GM13977 (cell line): ENCODE data around the gene PRPF18.

Experiments used
- DNase-seq: peaks from one replicate; pipeline ENCODE4 v3.0.0; 2012; ENCODE audit warnings: low spot score
- in situ Hi-C: fragments of 300-500 bp; cut with MboI; formaldehyde crosslinking; loops from one replicate; pipeline ENCODE4 v1.12.0; 2022; ENCODE audit warnings: low sequenced_read_pairs, low pct_unique_long_range_greater_than_20kb, mixed read lengths, inconsistent platforms; ENCODE audit not compliant: unreplicated experiment
- TF ChIP-seq, protein P1 (sequence below): IDR thresholded peaks from 2 replicates; pipeline ENCODE4 v1.5.1; 2012; ENCODE audit warnings: mild to moderate bottlenecking, control low read depth; ENCODE audit not compliant: insufficient read depth; ENCODE audit errors: extremely low read depth, missing control alignments

The PRPF18 gene

DNA sequence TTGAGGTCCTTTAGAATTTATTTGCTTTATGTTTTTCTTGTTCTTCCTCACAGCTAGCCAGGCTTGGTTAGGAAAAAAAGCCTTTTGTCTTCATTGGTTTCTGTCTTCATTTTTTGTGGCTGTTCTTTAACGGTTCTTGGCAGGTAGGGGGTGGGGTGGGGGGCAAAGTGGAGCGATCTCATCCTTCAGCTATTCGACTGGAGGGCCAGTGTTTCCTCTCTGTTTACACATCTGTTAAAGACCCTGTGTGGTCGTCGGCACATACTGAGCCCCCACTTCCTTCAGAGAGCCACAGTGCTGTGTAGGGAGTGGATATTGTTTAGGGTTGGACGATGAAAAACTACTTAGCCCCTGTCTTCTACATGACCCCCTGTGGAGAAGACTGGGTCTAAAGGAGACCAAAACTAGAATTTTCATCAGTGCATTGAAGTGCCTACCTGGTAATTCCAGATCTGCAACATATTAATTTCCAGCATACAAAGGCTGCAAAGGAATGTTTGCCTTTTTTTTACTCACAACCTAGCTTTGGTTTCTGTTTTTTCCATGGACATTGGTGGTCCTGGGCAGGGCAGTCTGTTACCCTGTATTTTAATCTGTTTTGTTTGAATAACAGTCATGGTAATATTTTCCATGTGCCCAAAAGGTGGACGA, 29.0 kb downstream of the PRPF18 start:
- TF ChIP-seq, protein P1, sequence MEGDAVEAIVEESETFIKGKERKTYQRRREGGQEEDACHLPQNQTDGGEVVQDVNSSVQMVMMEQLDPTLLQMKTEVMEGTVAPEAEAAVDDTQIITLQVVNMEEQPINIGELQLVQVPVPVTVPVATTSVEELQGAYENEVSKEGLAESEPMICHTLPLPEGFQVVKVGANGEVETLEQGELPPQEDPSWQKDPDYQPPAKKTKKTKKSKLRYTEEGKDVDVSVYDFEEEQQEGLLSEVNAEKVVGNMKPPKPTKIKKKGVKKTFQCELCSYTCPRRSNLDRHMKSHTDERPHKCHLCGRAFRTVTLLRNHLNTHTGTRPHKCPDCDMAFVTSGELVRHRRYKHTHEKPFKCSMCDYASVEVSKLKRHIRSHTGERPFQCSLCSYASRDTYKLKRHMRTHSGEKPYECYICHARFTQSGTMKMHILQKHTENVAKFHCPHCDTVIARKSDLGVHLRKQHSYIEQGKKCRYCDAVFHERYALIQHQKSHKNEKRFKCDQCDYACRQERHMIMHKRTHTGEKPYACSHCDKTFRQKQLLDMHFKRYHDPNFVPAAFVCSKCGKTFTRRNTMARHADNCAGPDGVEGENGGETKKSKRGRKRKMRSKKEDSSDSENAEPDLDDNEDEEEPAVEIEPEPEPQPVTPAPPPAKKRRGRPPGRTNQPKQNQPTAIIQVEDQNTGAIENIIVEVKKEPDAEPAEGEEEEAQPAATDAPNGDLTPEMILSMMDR: no peak
- in situ Hi-C loops: no loop called here
- DNase-seq: no peak

DNA sequence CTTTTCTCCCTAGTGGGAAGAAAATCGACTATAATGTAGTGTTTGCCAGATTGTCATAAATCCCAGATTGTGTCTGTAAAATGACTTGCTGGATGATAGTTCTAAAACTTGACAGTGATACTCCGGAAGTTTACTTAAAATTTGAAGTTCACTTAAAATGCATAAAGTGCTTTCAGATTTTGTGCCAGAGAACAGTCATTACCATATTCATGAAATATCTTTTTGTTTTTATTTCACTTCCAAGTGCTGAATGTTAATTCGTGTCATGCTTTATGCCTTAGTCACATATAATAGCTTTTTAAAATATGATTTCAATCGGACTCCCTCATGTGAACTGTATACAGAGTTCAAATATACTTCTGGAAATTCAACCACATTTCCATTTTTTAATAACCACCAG, 30.4 kb downstream of the PRPF18 start:
- in situ Hi-C loops: no loop called here
- TF ChIP-seq, protein P1: no peak
- no peak for DNase-seq

GRCh38 chr10:13621931-13622330, 35.2 kb downstream of the PRPF18 start:
- TF ChIP-seq, protein P1: no peak
- in situ Hi-C loops: no loop called here
- DNase-seq: no peak

DNA sequence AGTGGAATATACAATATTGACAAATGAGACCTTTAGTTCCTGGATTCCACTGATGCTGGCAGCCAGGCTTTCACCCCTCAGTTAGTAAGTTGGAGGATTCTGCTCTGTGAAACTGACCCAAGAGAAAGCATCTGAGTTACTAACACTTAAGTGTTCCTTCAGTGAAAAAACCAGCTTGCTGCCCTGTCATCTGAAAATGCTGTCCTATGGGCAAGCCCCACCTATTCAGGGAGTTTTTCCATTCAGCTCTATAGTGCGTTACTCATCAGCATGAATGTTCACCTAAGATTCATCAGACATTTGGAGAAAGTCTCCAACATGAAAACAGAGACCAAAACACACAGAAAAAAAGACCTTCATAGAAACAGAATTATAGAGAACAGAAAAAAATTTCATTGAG, 37.9 kb downstream of the PRPF18 start:
- TF ChIP-seq, protein P1: no peak
- in situ Hi-C loops: no loop called here
- no peak for DNase-seq

DNA sequence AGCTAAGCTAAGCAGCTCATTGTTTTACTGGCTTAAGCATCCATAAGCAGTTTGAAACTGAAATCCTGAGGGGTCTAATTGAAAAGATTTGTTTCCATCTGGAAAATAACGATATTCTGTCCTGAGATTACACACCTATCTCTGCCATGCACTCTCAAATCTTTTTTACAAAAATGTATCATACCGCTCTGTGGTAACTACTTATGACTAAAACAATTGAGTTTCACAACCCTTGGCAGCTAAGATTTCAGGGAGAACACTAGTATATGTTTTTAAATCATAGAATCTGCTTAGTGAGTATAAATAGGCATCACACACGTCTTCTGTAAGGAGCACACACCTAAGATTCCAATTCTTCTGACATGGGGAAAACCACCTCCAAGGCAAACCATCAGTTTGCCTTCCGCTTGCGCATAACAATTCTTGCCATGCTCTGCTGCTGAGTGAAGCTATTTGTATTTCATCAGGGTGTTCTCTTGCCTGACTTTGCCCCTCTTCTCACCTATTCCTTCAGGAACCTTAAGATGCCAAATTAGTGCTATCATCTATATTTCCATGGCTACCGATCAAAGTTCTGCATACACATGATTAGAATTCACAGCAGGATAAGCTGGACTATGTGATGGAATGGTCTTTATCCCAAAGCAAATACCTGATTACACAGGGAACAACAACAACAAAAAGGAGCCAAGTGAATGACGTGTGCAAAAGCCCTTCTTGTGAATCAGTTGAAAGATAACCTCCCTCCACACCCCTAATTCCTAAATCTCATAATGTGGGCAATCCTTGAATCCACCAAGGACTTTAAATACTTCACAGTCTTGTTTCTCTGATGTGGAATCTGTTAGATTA, 40.9 kb downstream of the PRPF18 start:
- TF ChIP-seq, protein P1: no peak
- in situ Hi-C loops: no loop called here

DNA sequence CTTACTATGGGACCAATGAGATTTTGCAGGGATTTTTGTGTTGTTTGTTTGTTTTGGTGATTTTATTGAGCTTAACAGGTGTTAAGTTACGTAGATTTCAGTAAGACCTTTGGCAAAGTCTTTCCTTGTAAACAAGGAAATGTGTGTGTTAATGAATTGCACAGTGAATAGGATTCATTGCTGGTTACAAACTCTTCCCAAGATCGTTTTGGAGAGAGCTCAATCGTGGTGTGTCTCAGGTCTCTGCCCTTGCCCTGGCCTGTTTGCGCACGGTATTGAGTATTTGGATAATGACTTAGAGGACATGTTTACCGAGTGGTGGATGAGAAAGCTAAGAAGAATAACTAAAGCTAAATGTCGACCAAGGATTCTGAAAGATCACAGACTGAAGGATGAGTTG, 41.9 kb downstream of the PRPF18 start:
- in situ Hi-C loops: no loop called here
- TF ChIP-seq, protein P1: no peak
- no peak for DNase-seq

More for the DNA sequence above, 40.9 kb downstream of the PRPF18 start:
- no peak for DNase-seq
